GM20000 (cell line): ENCODE results near the gene PFDN6.
"Not testable (repeated sequence)": the region's sequence is repeated elsewhere in the genome, so short reads cannot be mapped to it uniquely, and the experiment has no call there.

Experiments
- DNase-seq: peaks from one replicate; pipeline ENCODE4 v3.0.0; 2012; ENCODE audit warnings: low spot score
- CTCF ChIP-seq: IDR thresholded peaks from 2 replicates; pipeline ENCODE4 v1.5.1; 2012; ENCODE audit warnings: mild to moderate bottlenecking, control low read depth; ENCODE audit errors: extremely low read depth, missing control alignments

PFDN6 gene

GRCh38 chr6:33271117-33271467 lies 18.3 kb upstream of the PFDN6 start:
- no peak for TF ChIP-seq CTCF
- no peak for DNase-seq

- no peak for TF ChIP-seq CTCF
- peak; percentile 92 for DNase-seq
These were observed 17.7 kb upstream of the PFDN6 start, which contains the start of the genes RPS18 and VPS52 for GRCh38 chr6:33271468-33272274. Gene RPS18, plus strand, starts transcription at chr6:33272075. Its CDS starts 45 bp downstream, at chr6:33272120. Gene VPS52, minus strand, starts transcription at chr6:33271876. Its CDS starts 201 bp downstream, at chr6:33271675.

GRCh38 chr6:33272275-33273128 lies 16.9 kb upstream of the PFDN6 start:
- TF ChIP-seq CTCF, result no peak
- no peak for DNase-seq

- no peak for TF ChIP-seq CTCF
- DNase-seq, result no peak
These were observed 16.1 kb upstream of the PFDN6 start for GRCh38 chr6:33273129-33273923.

- DNase-seq, result no peak
- no peak for TF ChIP-seq CTCF
These were observed 15.2 kb upstream of the PFDN6 start for GRCh38 chr6:33273924-33274902.

- not testable (repeated sequence) for DNase-seq
These were observed 13.4 kb upstream of the PFDN6 start for GRCh38 chr6:33275795-33276580.

- no peak for DNase-seq
- no peak for TF ChIP-seq CTCF
These were observed 12.9 kb upstream of the PFDN6 start for GRCh38 chr6:33276581-33276863.
